NCI-H226 (cell line): ENCODE data around the gene SPATA6L.

Source experiments
- DNase-seq: peaks from one replicate; pipeline ENCODE4 v3.0.0-alpha.2; 2015

SPATA6L gene

DNA sequence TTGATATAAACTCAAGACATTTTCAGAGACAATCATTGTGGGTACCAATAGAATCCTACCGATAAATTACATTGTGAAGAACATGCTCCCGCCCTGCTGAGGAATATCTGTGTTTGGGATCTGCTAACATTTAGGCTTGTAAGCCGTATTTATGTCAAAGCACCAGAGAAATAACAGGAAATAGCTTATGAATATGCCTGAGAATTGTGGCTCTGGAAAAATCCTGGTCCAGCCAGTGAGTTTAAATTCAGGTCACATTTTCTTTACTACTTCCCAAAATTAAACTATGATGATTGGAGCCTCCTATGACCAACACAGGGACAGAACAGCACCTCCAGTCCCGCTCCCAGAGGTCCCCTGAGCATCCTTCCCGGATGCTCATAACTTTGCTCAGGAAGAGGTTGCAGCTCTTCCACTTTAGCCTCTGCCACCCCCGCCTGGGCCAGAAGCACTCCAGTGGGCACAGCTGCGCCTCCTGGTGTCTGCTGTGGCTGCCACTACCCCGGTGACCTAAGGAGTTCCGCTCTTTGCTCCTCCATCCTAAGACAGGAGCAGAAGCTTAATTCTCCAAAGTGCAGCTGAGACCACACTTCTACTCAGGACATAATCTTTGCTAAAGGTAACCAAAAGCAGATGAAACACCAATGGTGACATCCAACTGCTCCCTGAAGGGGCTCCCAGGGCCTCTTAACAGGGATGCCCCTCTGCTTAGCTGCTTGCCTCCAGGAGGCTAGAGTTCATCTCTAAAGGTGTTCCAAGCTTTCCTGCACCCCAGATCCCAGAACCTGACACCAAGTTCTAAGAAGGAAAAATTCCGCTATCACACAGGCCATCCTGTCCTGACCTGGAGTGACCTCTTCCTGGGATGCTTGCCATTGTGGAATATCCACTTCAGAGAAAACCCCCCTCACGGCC, 117.2 kb downstream of the SPATA6L start:
- DNase-seq = no peak
